ENCODE measurements around the gene AGAP1.

Gene AGAP1

DNA sequence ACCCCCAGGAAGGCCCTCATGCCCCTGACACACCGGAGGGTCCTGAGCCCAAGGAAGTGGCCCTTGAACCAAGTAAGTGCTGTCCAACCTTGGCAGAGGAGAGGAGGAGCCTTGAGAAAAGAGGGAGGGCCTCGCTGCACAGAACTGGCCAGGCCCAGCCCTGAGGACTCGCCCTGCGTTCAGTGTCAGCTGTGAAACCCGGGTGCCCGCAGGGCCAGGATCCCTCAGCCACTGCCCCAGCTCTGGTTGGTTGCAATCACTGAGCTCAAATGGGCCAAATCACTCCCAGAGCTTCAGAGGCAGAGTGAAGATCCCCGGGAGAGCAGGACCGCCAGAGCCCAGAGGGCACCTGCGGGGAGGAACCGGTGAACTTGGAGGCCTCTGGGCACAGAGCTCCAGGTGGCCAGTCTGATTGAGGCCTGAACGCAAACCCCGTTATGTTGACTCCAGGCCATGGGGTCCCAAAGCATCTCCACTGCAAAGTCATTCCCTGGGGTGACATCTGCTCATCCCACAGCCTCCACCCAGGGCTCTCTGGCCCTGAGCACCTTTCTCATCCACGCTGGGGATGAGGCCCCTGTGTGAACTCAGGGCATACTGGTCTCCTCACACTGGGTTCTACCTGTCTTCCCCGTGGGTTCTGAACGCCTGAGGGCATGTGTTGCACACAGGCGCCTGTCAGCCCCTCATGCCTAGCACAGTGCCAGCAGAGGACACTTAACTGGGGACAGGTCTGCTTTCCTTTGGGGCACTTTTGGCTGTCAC, 662.4 kb downstream of the AGAP1 start:
- no peak overlapping the region for H3K4me3 ChIP-seq (ENCODE audit: low read length)
- TF ChIP-seq, protein P1, sequence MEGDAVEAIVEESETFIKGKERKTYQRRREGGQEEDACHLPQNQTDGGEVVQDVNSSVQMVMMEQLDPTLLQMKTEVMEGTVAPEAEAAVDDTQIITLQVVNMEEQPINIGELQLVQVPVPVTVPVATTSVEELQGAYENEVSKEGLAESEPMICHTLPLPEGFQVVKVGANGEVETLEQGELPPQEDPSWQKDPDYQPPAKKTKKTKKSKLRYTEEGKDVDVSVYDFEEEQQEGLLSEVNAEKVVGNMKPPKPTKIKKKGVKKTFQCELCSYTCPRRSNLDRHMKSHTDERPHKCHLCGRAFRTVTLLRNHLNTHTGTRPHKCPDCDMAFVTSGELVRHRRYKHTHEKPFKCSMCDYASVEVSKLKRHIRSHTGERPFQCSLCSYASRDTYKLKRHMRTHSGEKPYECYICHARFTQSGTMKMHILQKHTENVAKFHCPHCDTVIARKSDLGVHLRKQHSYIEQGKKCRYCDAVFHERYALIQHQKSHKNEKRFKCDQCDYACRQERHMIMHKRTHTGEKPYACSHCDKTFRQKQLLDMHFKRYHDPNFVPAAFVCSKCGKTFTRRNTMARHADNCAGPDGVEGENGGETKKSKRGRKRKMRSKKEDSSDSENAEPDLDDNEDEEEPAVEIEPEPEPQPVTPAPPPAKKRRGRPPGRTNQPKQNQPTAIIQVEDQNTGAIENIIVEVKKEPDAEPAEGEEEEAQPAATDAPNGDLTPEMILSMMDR (IDR thresholded peaks at IDR 0.05; ENCODE audit: insufficient read depth, low read depth, low read length, missing control alignments): no peak
- no peak for DNase-seq (ENCODE audit: low read depth)

DNA sequence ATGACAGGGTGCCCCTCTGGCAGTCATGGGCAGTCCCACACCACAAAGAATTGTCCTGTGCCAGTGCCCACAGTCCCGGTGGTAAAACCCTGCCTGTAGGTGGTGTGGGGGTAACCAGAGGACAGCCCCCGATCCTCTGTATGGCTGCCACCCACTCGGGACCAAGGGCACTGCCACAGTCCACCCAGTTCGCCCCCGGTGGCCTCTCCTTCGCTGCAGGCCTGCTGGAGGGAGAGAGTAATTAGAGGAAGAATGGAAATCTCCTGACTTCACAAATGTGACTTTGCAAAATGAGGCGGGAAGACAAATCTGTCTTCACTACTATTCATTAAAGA, 663.0 kb downstream of the AGAP1 start:
- TF ChIP-seq, protein P1 (IDR thresholded peaks at IDR 0.05; ENCODE audit: insufficient read depth, low read depth, low read length, missing control alignments): no peak
- DNase-seq (ENCODE audit: low read depth): no peak
- H3K4me3 ChIP-seq (ENCODE audit: low read length): no peak overlapping the region

DNA sequence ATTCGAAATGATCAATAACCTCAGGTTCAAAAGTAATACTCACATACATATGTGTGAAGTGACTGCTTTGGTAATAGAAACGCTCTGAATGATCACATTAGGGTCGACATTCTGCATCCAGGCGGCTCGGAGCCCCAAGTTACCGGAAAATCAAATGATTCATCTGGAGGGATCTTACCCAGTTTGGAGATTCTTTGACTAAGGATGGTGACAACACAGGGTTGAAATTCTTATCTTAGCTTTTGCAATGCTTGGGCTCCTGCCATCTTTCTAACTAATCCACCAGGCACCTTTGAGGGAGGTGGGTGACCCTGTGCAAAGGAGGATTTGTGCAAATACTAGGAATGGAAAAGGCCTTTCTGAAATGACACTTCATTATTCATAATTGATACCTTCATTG, 663.5 kb downstream of the AGAP1 start:
- DNase-seq (ENCODE audit: low read depth): no peak
- no peak overlapping the region for H3K4me3 ChIP-seq (ENCODE audit: low read length)
- TF ChIP-seq, protein P1 (IDR thresholded peaks at IDR 0.05; ENCODE audit: insufficient read depth, low read depth, low read length, missing control alignments): no peak

DNA sequence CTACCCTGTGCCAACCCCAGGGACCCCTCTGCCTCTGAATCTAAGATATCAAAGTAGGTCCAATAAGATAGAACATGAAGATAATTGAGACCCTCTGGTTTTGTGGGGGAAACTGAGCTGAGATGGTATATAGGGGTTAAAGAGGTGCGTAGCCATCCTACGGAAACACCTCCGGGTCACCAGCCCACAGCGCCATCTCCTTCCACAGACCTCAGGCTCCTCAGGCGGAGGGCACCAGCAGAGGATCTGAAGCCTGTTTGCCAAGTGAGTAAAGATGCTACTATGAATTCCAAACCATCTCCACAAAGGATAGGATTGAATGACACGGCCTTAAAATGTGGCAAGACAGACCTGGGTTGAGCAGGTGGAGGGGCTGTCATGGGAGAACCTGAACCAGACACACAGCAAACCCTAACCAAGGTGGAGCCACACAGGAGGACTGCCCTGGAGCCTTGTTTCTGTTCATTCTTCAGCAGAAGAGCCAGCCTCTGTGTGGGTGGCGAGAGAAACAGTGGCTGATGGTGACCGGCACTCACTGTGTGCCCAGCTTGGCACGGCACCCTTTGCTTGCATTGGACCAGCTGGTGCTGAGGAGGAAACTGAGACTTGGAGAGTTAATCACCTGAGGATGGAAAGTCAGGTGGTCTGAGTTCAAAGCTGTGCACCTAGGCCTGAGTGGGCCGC, 664.1 kb downstream of the AGAP1 start:
- no peak overlapping the region for H3K4me3 ChIP-seq (ENCODE audit: low read length)
- no peak for DNase-seq (ENCODE audit: low read depth)
- TF ChIP-seq, protein P1 (IDR thresholded peaks at IDR 0.05; ENCODE audit: insufficient read depth, low read depth, low read length, missing control alignments): no peak

DNA sequence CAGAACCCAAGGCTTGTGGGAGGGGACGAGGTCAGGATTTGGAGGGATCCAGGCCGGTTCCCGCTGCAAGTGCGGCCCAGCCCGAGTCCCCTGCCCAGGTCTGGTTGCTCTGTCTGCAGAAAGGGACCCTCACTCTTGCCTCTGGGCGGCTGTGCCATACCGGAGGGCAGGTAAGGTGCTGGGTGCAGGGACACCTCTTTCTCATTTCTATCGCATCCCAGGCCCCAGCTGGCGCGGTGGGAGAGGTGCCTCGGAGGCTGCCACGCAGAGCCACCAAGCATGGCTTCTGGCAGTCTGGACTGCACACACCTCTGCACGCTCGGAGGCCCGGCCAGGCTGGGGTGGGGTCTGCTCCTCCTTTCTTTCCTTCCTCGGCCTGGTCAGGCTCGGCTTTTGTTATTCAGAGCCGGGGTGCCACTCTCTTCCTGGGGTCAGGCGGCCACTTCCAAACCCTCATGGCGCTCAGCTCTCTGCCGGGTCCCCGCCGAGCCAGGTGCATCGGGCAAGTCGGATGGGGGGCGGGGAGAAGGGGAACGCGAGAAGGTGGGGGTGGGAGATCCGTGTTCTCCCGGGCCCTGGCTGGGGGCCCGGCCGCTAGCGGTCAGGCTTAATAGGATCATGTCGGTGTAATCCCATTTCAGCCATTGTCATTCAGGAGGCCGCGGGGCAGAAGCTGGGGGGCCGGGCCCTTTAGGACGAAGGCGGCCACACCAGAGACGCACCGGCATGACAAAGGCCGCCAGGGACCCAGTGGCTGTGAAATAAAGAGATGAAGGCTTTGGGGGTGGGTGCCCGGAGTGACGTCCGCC, 665.3 kb downstream of the AGAP1 start:
- DNase-seq (ENCODE audit: low read depth): no peak
- no peak overlapping the region for H3K4me3 ChIP-seq (ENCODE audit: low read length)
- TF ChIP-seq, protein P1 (IDR thresholded peaks at IDR 0.05; ENCODE audit: insufficient read depth, low read depth, low read length, missing control alignments): no peak

DNA sequence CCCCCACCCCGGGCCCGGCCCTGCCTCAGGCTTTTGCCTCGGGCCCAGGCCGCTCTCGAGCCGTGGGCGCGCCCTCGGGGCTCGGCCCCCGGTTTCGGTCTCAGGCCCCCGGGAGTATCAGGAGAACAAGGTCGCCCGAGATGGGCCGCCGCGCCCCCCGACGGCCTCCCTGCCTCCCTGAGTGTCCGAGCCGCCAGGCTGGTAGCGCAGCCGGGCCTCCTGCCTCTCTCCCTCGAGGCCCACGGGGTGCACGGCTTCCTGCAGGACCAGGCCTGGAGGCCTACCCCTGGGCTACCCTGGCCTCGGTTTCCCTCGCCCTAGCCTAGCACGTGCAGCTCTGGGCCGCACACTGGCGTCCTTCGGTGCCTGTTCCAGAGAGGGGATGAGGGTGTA, 665.9 kb downstream of the AGAP1 start:
- H3K4me3 ChIP-seq (ENCODE audit: low read length): no peak overlapping the region
- TF ChIP-seq, protein P1 (IDR thresholded peaks at IDR 0.05; ENCODE audit: insufficient read depth, low read depth, low read length, missing control alignments): no peak
- no peak for DNase-seq (ENCODE audit: low read depth)

Measured in epithelial cell of esophagus (primary cell).